ENCODE measurements around the gene NPFF.

DNA sequence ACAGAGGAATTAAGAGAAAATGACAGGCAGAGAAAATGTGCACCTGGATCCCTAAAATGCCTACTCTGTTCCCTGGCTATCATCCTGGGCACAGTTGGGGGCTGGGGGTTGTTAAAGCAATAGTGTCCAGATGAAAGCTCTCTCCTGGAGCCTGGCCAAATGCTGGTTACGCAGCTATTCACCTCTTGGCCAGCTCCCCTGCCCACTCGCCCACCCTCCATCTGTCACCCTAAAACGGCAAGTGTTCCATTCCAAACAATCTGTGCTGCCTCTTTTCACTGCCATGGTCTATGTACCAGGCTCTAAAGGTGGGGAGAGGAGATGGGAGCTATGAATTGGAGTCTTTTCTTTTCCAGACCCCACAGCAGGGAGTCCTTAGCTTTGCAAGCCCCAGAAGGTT lies 24.7 kb upstream of the NPFF start:
- TF ChIP-seq, protein P1, sequence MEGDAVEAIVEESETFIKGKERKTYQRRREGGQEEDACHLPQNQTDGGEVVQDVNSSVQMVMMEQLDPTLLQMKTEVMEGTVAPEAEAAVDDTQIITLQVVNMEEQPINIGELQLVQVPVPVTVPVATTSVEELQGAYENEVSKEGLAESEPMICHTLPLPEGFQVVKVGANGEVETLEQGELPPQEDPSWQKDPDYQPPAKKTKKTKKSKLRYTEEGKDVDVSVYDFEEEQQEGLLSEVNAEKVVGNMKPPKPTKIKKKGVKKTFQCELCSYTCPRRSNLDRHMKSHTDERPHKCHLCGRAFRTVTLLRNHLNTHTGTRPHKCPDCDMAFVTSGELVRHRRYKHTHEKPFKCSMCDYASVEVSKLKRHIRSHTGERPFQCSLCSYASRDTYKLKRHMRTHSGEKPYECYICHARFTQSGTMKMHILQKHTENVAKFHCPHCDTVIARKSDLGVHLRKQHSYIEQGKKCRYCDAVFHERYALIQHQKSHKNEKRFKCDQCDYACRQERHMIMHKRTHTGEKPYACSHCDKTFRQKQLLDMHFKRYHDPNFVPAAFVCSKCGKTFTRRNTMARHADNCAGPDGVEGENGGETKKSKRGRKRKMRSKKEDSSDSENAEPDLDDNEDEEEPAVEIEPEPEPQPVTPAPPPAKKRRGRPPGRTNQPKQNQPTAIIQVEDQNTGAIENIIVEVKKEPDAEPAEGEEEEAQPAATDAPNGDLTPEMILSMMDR (IDR thresholded peaks at IDR 0.05; ENCODE audit: low read depth, low read length, missing input control) = no peak
- TF ChIP-seq TAF1 (conservative IDR thresholded peaks at IDR 0.05) (no peak), GABPA (IDR thresholded peaks at IDR 0.05 in 1 of 2, conservative IDR thresholded peaks at IDR 0.05 in 1 of 2) (no peak), RAD21 (IDR thresholded peaks at IDR 0.05) (no peak), YY1 (IDR thresholded peaks at IDR 0.05) (no peak)
- TF ChIP-seq, protein P2, sequence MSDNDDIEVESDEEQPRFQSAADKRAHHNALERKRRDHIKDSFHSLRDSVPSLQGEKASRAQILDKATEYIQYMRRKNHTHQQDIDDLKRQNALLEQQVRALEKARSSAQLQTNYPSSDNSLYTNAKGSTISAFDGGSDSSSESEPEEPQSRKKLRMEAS (IDR thresholded peaks at IDR 0.05) = no peak
- TF ChIP-seq, protein P3, sequence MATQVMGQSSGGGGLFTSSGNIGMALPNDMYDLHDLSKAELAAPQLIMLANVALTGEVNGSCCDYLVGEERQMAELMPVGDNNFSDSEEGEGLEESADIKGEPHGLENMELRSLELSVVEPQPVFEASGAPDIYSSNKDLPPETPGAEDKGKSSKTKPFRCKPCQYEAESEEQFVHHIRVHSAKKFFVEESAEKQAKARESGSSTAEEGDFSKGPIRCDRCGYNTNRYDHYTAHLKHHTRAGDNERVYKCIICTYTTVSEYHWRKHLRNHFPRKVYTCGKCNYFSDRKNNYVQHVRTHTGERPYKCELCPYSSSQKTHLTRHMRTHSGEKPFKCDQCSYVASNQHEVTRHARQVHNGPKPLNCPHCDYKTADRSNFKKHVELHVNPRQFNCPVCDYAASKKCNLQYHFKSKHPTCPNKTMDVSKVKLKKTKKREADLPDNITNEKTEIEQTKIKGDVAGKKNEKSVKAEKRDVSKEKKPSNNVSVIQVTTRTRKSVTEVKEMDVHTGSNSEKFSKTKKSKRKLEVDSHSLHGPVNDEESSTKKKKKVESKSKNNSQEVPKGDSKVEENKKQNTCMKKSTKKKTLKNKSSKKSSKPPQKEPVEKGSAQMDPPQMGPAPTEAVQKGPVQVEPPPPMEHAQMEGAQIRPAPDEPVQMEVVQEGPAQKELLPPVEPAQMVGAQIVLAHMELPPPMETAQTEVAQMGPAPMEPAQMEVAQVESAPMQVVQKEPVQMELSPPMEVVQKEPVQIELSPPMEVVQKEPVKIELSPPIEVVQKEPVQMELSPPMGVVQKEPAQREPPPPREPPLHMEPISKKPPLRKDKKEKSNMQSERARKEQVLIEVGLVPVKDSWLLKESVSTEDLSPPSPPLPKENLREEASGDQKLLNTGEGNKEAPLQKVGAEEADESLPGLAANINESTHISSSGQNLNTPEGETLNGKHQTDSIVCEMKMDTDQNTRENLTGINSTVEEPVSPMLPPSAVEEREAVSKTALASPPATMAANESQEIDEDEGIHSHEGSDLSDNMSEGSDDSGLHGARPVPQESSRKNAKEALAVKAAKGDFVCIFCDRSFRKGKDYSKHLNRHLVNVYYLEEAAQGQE (IDR thresholded peaks at IDR 0.05) = no peak

All from liver (tissue), 3 donors.